ENCODE data around the gene ZNF786. TPM values are rescaled to one million over a fixed set of nuclear protein-coding genes. Genes with fewer than 3 reads are reported as not detected.

The ZNF786 gene
- total RNA-seq, 1 donor from 2014 or later = 20.6 TPM

- DNase-seq (ENCODE audit: low spot score, unreplicated experiment) = no peak
- H3K36me3 Mint-ChIP-seq (ENCODE audit: insufficient read depth) = peaks cover 5% of the 10 kb centered on the region
- no peaks in the 10 kb centered on the region for H3K27me3 Mint-ChIP-seq
- H3K4me1 Mint-ChIP-seq (ENCODE audit: low read depth) = no peaks in the 10 kb centered on the region
- H3K9me3 Mint-ChIP-seq (ENCODE audit: low read depth) = no peaks in the 10 kb centered on the region
- TF ChIP-seq CTCF (IDR thresholded peaks at IDR 0.05; ENCODE audit: unreplicated experiment) = no peak
- no peak overlapping the region for H3K27ac Mint-ChIP-seq
- H3K4me3 Mint-ChIP-seq (ENCODE audit: low read depth) = no peak overlapping the region
These were observed 13.7 kb upstream of the ZNF786 start for GRCh38 chr7:149104214-149104613.

DNA sequence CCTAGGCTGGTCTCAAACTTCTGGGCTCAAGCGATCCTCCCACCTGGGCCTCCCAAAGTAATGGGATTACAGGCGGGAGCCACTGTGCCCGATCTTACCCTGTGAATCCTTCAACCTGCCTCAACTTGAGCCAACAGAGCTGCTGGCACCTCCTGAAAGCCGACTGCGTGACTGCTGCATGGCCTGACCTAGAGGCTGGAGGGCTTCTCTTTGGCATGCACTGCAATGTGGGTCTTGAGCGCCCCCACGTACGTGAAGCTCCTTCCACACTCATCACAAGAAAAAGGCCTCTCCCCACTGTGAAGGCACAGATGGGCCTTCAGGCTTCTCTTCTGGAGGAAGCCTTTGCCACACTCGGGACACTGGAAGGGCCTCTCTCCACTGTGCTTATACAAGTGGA, 12.9 kb upstream of the ZNF786 start:
- no peaks in the 10 kb centered on the region for H3K4me1 Mint-ChIP-seq (ENCODE audit: low read depth)
- H3K36me3 Mint-ChIP-seq (ENCODE audit: insufficient read depth) = peaks cover 5% of the 10 kb centered on the region
- H3K27ac Mint-ChIP-seq = no peak overlapping the region
- no peaks in the 10 kb centered on the region for H3K9me3 Mint-ChIP-seq (ENCODE audit: low read depth)
- H3K4me3 Mint-ChIP-seq (ENCODE audit: low read depth) = no peak overlapping the region
- no peak for DNase-seq (ENCODE audit: low spot score, unreplicated experiment)
- H3K27me3 Mint-ChIP-seq = no peaks in the 10 kb centered on the region
- no peak for TF ChIP-seq CTCF (IDR thresholded peaks at IDR 0.05; ENCODE audit: unreplicated experiment)

GRCh38 chr7:149102666-149103065, 12.1 kb upstream of the ZNF786 start:
- TF ChIP-seq CTCF (IDR thresholded peaks at IDR 0.05; ENCODE audit: unreplicated experiment) = no peak
- H3K4me1 Mint-ChIP-seq (ENCODE audit: low read depth) = no peaks in the 10 kb centered on the region

DNA sequence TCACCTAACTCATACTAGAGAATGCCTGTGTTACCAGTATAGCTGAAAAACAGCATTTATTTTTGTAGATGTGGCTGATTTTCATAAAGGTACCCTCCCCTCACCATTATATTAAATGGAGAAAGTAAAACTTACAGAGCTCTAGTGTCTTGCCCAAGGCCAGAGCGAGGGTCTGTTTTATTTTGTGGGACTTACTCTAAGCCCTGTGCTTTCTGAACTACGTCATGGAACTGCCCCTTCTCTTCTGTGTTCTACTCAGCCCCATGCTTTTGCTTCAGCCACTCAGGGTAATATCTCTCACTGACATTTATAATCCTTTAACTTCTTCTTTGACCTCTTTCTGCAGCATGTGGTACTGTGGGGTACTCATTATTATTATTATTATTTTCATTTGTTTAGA, 10.3 kb upstream of the ZNF786 start:
- no peak overlapping the region for H3K4me3 Mint-ChIP-seq (ENCODE audit: low read depth)
- peaks cover 5% of the 10 kb centered on the region for H3K36me3 Mint-ChIP-seq (ENCODE audit: insufficient read depth)
- no peak for TF ChIP-seq CTCF (IDR thresholded peaks at IDR 0.05; ENCODE audit: unreplicated experiment)
- no peaks in the 10 kb centered on the region for H3K27me3 Mint-ChIP-seq
- H3K4me1 Mint-ChIP-seq (ENCODE audit: low read depth) = no peaks in the 10 kb centered on the region
- DNase-seq (ENCODE audit: low spot score, unreplicated experiment) = no peak
- H3K27ac Mint-ChIP-seq = no peak overlapping the region
- no peaks in the 10 kb centered on the region for H3K9me3 Mint-ChIP-seq (ENCODE audit: low read depth)

More at GRCh38 chr7:149102666-149103065, 12.1 kb upstream of the ZNF786 start:
- H3K9me3 Mint-ChIP-seq (ENCODE audit: low read depth) = no peaks in the 10 kb centered on the region
- H3K27me3 Mint-ChIP-seq = no peaks in the 10 kb centered on the region
- H3K36me3 Mint-ChIP-seq (ENCODE audit: insufficient read depth) = peaks cover 5% of the 10 kb centered on the region
- H3K27ac Mint-ChIP-seq = no peak overlapping the region
- no peak for DNase-seq (ENCODE audit: low spot score, unreplicated experiment)
- H3K4me3 Mint-ChIP-seq (ENCODE audit: low read depth) = no peak overlapping the region

DNA sequence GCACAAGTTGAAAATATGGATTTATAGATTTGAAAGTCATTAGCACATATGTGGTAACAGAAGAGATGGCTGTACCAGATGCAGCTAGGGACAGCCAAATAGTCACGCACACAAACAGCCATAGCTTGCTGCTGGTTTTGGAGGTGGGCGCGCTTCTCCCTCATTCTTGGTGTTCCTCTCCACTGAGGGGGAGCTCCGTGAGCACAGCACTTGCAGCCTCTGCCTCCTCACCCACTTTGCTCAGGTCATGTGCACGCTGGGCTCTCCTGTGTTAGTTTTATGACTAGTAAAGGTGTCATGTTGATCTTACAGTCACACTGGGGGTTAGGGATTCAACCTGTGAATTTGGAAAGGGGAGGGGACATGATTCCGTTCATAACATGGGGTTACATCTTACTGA, 8.5 kb upstream of the ZNF786 start:
- Mint-ChIP-seq H3K4me3 (ENCODE audit: low read depth) (no peak overlapping the region), H3K4me1 (ENCODE audit: low read depth) (no peaks in the 10 kb centered on the region), H3K27ac (no peak overlapping the region), H3K36me3 (ENCODE audit: insufficient read depth) (peaks cover 3% of the 10 kb centered on the region), H3K27me3 (no peaks in the 10 kb centered on the region), H3K9me3 (ENCODE audit: low read depth) (no peaks in the 10 kb centered on the region)
- no peak for TF ChIP-seq CTCF (IDR thresholded peaks at IDR 0.05; ENCODE audit: unreplicated experiment)
- DNase-seq (ENCODE audit: low spot score, unreplicated experiment) = no peak

Data from progenitor cell of endocrine pancreas (in vitro differentiated cells).